GM10266 (cell line): ENCODE results near the gene PANK4.

Experiments
- DNase-seq: peaks from one replicate; pipeline ENCODE4 v3.0.0; 2012; ENCODE audit errors: extremely low spot score
- CTCF ChIP-seq: IDR thresholded peaks from 2 replicates; pipeline ENCODE4 v1.5.1; 2012; ENCODE audit warnings: mild to moderate bottlenecking, low read depth; ENCODE audit not compliant: control insufficient read depth, insufficient read depth; ENCODE audit errors: missing control alignments

The PANK4 gene

GRCh38 chr1:2567083-2567679, 40.8 kb upstream of the PANK4 start:
- no peak for DNase-seq
- no peak for TF ChIP-seq CTCF

GRCh38 chr1:2566101-2567045, 40.0 kb upstream of the PANK4 start:
- no peak for DNase-seq
- TF ChIP-seq CTCF = no peak

GRCh38 chr1:2564815-2565374, 38.5 kb upstream of the PANK4 start:
- DNase-seq = no peak
- TF ChIP-seq CTCF = no peak

DNA sequence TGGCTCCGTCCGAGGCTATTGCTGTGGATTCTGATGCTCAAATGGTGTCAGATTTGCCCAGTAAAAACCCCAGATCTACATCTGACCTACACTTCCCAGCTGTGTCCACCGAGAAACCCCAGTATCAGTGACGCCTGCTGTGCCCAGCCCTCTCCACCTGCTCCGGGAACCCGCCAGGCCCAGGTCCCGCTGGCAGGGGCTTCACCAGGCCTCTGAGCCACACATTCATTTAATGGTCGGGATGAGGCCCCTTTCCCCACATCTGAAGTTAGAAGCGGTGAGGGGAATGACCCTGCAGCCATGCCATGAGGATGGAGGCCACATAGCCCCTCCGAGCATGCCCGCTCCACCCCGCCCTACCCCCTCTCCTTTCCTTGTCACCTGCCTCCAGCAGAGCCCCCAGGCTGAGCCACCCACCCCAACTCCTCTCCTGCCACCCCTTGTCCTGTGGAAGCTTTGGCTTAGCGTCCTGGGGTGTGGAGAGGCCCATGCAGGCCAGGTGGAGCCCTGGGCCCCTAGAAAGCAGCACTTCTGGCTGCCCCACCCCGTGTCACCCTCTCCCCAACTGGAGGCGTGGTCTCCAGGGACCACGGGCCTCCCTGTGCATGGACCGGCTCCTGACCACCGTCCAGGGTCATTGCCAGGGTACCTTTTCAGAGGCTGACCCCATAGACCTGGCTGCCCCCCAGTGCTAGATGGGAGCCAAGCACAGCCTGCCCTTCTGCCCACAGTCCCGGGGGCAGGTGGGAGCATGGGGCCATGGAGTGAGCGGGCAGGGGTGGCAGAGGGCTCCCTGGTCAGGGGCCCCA, 37.8 kb upstream of the PANK4 start:
- no peak for DNase-seq
- no peak for TF ChIP-seq CTCF

- DNase-seq = no peak
- no peak for TF ChIP-seq CTCF
Observed at GRCh38 chr1:2563205-2563604, 36.8 kb upstream of the PANK4 start.

DNA sequence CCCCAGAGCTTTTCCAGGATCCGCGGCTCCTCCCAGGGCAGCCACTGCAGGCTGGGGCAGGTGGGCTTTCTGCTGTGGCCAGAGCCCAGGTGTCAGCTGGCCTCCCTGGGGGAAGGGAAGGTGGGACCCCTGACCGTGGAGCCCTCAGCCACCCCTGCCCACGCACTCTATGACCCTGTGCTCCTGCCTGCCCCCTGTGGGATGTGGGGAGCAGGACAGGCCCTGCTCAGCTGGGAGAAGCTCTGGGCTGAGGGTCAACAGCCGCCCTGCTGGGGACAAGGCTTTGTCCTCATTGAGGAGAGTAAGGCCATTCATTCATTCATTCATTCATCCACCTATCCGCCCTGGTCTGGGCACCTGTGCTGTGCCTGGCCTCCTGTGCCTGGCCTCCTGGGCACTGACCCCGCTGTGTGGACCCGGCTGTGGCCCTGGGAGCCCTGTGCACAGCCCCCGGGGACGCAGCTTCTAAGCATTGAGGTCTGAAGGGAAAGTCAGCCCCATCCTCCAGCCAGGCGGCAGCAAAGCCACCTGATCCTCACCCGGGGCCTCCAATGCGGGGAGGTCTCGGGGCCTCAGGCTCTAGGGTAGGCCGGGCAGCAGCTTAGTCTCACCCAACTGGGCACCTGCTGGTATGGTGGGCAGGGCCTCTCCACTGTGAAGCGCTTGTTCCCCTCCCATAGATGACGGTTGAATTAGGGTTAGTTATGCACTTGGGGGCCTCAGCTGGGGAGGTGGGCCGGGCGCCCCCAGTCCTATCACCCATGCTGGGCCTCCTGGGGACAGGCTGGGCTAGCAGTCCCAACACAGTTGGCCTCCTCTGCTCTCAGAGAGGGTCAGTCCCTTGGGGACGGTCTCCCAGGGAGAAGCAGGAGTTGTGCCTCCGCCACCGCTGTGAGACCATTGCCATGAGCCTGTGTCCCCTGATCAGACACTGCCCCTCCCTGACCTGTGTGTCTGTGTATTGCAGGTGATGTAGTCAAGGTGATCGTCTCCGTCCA, 35.8 kb upstream of the PANK4 start:
- TF ChIP-seq CTCF = peak; percentile 55
- DNase-seq = no peak
